GM18519 (cell line): Measurements from ENCODE around the gene ZNF717.
"Not testable (repeated sequence)": the region's sequence is repeated elsewhere in the genome, so short reads cannot be mapped to it uniquely, and the experiment has no call there.

Experiments used
- ATAC-seq: cut with Tn5 transposase; IDR thresholded peaks from one replicate; pipeline ENCODE4 v1.9.1; 2021; ENCODE audit warnings: mild to moderate bottlenecking, moderate library complexity; ENCODE audit not compliant: unreplicated experiment, low FRiP score

The ZNF717 gene

GRCh38 chr3:75785081-75785755, at the start of gene ZNF717:
Gene ZNF717, minus strand, starts transcription at chr3:75785549. Its CDS starts 2,187 bp downstream, at chr3:75783362.
- not testable (repeated sequence) for ATAC-seq

GRCh38 chr3:75831076-75831475, 45.7 kb upstream of the ZNF717 start:
- not testable (repeated sequence) for ATAC-seq

GRCh38 chr3:75818019-75818418, 32.7 kb upstream of the ZNF717 start:
- not testable (repeated sequence) for ATAC-seq

- not testable (repeated sequence) for ATAC-seq
Observed at GRCh38 chr3:75816287-75817180, 31.2 kb upstream of the ZNF717 start.

- no peak for ATAC-seq
Observed at GRCh38 chr3:75814797-75815196, 29.4 kb upstream of the ZNF717 start.

- ATAC-seq, result no peak
Observed at GRCh38 chr3:75782506-75782905, 2.8 kb downstream of the ZNF717 start.

GRCh38 chr3:75781079-75781745, 4.1 kb downstream of the ZNF717 start:
- no peak for ATAC-seq

GRCh38 chr3:75777742-75778141, 7.6 kb downstream of the ZNF717 start:
- not testable (repeated sequence) for ATAC-seq

- ATAC-seq, result not testable (repeated sequence)
Observed at GRCh38 chr3:75771631-75772030, 13.7 kb downstream of the ZNF717 start.

GRCh38 chr3:75768303-75769017, 16.9 kb downstream of the ZNF717 start:
- no peak for ATAC-seq

GRCh38 chr3:75737831-75738493, 47.4 kb downstream of the ZNF717 start:
- ATAC-seq, result no peak

GRCh38 chr3:75727985-75728384, 57.4 kb downstream of the ZNF717 start:
- ATAC-seq, result no peak

GRCh38 chr3:75692061-75692460, 93.3 kb downstream of the ZNF717 start:
- no peak for ATAC-seq

GRCh38 chr3:75687323-75687722, 98.0 kb downstream of the ZNF717 start:
- ATAC-seq, result no peak
